MCF 10A (cell line): ENCODE results near the gene MEF2D. TPM values are rescaled to one million over a fixed set of nuclear protein-coding genes. Genes with fewer than 3 reads are reported as not detected.

Experiments used
- BruUV-seq: library from RNA; stranded (reverse); fragments of 400-500 nt; replicated peaks from 2 replicates; lab custom pipeline; 2021; lab: Mats Ljungman, UMichigan
- CTCF ChIA-PET: fragments of 300-600 bp; sonication (Branson Sonifier 250); formaldehyde crosslinking; extraction: SDS; loops from one replicate; lab custom pipeline; 2021; ENCODE audit warnings: antibody characterized with exemption, inconsistent platforms; lab: Yijun Ruan, JAX
- POLR2A ChIA-PET: fragments of 300-600, 350-650 bp; sonication (Branson Sonifier 250); formaldehyde crosslinking; extraction: SDS; loops from one replicate; lab custom pipeline; 2020; ENCODE audit warnings: antibody characterized with exemption, inconsistent platforms; lab: Yijun Ruan, JAX
- DNase-seq: peaks from one replicate; pipeline ENCODE4 v3.0.0-alpha.2; 2018; ENCODE audit not compliant: unreplicated experiment
- H3K27ac Mint-ChIP-seq: one replicate; pipeline ENCODE4 v1.8.0; 2022; ENCODE audit warnings: mild to moderate bottlenecking, low read depth, mixed read lengths; ENCODE audit not compliant: unreplicated experiment
- H3K27me3 Mint-ChIP-seq: one replicate; pipeline ENCODE4 v1.8.0; 2022; ENCODE audit warnings: mixed read lengths; ENCODE audit not compliant: insufficient read depth, unreplicated experiment
- H3K36me3 Mint-ChIP-seq: one replicate; pipeline ENCODE4 v1.8.0; 2022; ENCODE audit warnings: mild to moderate bottlenecking, moderate library complexity, mixed read lengths; ENCODE audit not compliant: insufficient read depth, unreplicated experiment
- H3K4me1 Mint-ChIP-seq: one replicate; pipeline ENCODE4 v1.8.0; 2022; ENCODE audit warnings: mixed read lengths; ENCODE audit not compliant: insufficient read depth, unreplicated experiment
- H3K4me3 Mint-ChIP-seq: one replicate; pipeline ENCODE4 v1.8.0; 2022; ENCODE audit warnings: mild to moderate bottlenecking, moderate library complexity, mixed read lengths; ENCODE audit not compliant: unreplicated experiment
- H3K9me3 Mint-ChIP-seq: one replicate; pipeline ENCODE4 v1.8.0; 2022; ENCODE audit warnings: mixed read lengths; ENCODE audit not compliant: unreplicated experiment
- CTCF ChIP-seq: fragments of 200-600 bp; IDR thresholded peaks from one replicate; pipeline ENCODE4 v1.8.0; 2022; ENCODE audit warnings: antibody characterized with exemption, mild to moderate bottlenecking; ENCODE audit not compliant: unreplicated experiment
- intact Hi-C: fragments of 100-400 bp; cut with micrococcal nuclease; formaldehyde crosslinking; loops from 2 replicates; pipeline ENCODE4 v1.14.1; 2022
- total RNA-seq: library from RNA; stranded (reverse); gene quantifications from 2 replicates; pipeline ENCODE4 v1.2.3, GENCODE V29; 2022

MEF2D gene
- total RNA-seq, 1 experiment from 2014 or later: 113 TPM

- no peak overlapping the region for H3K4me3 Mint-ChIP-seq
- H3K36me3 Mint-ChIP-seq: peaks cover 14% of the 10 kb centered on the region
- H3K9me3 Mint-ChIP-seq: no peaks in the 10 kb centered on the region
- H3K27me3 Mint-ChIP-seq: no peaks in the 10 kb centered on the region
- POLR2A ChIA-PET: interaction anchor here (1.3 to 11.2 kb wide), 4 partner anchors 11 to 246 kb away, joined by 3 to 549 read pairs (median 60); partner anchors contain the start of gene NAXE
- TF ChIP-seq CTCF: no peak
- H3K4me1 Mint-ChIP-seq: peaks cover 69% of the 10 kb centered on the region
- intact Hi-C loops: loop anchor here (10.0 kb wide), 2 partner anchors 98 to 238 kb away; partner anchors contain the start of genes GPATCH4 and MRPL24
- H3K27ac Mint-ChIP-seq: peak overlapping the region; percentile 97
- DNase-seq: no peak
- BruUV-seq: no TSS peak
- CTCF ChIA-PET: no interaction called here
Measured at GRCh38 chr1:156506450-156506849, 5.9 kb upstream of the MEF2D start.

DNA sequence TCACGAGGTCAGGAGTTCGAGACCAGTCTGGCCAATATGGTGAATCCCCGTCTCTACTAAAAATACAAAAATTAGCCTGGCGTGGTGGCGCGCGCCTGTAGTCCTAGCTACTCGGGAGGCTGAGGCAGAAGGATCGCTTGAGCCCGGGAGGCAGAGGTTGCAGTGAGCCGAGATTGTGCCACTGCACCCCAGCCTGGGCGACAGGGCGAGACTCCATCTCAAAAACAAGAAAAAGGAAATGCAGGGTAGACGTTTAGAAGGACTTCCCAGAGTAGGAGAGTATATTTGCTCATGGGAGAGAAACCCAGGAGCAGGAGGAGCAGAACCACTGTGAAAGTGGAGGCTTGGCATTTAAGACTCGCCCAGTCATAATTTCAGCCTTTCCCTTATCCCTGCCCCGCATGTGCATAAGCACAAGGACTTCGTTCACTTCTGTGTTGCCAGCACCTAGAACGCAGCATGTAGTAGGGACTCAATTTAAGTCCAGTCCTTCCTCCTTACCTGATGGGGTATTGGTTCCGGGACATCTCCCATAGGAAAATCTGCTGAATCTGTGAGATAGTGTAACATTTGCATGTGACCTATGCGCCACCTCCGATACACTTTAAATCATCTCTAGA, 5.2 kb upstream of the MEF2D start:
- TSS peak; percentile 9 for BruUV-seq
- DNase-seq: no peak
- H3K4me1 Mint-ChIP-seq: peaks cover 63% of the 10 kb centered on the region
- ChIA-PET POLR2A (interaction anchor here (0.5 to 11.2 kb wide), 10 partner anchors 7 to 246 kb away, joined by 3 to 549 read pairs (median 5); partner anchors contain the start of genes GPATCH4, HDGF, IQGAP3 and NAXE), CTCF (interaction anchor here (0.8 to 5.9 kb wide), 4 partner anchors 46 to 120 kb away, joined by 3 to 79 read pairs (median 6); no protein-coding TSS in a partner anchor)
- H3K27me3 Mint-ChIP-seq: no peaks in the 10 kb centered on the region
- H3K36me3 Mint-ChIP-seq: peaks cover 14% of the 10 kb centered on the region
- peak overlapping the region; percentile 97 for H3K27ac Mint-ChIP-seq
- intact Hi-C loops: loop anchor here (1.0 to 10.0 kb wide), 4 partner anchors 48 to 239 kb away; partner anchors contain the start of genes GPATCH4 and MRPL24
- peak overlapping the region; percentile 62 for H3K4me3 Mint-ChIP-seq
- H3K9me3 Mint-ChIP-seq: no peaks in the 10 kb centered on the region
- TF ChIP-seq CTCF: no peak

DNA sequence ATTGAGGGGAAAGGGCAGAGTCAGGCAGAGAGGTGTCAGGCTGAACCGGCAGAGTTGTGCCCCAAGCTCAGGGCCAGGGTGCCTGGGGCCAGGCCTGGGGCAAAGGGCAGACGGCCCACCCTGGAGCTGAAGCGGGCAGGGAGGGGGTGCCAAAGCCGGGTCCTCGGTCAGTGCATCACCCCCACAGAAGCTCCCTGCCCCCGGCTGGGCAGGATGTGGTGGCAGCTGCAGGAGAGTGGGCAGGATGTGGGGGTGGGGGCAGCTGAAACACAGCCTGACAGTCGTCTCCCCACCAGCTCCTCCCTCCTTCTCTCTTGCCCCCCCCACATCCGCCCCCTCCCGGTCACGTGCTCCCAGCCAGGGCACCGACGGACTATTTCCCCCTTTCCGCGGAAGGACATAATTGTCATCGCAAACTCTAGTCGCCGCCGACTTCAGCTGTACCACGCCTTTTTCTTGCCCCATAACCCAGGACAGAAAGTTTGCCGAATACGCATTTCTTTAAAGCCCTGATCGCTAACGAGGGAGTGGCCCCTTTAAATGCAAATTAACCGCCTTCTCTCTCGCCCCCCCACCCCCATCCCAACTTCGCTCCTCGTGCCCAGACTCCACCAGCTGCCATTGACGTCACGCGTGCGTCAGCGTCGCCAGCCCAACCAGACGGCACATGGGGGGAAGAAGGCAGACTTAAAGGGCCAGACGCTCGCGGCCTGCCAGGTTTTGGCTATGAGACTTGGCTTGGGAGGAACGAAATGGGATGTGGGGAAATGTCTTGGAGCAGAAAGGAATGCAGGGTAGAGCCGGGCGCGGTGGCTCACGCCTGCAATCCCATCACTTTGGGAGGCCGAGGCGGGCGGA, 4.5 kb upstream of the MEF2D start:
- peak overlapping the region; percentile 62 for H3K4me3 Mint-ChIP-seq
- no TSS peak for BruUV-seq
- intact Hi-C loops: loop anchor here (1.0 to 10.0 kb wide), 4 partner anchors 48 to 240 kb away; partner anchors contain the start of genes GPATCH4 and MRPL24

More for the DNA sequence above, 4.5 kb upstream of the MEF2D start:
- POLR2A ChIA-PET: interaction anchor here (0.5 to 11.2 kb wide), 16 partner anchors 8 to 262 kb away, joined by 3 to 549 read pairs (median 4); partner anchors contain the start of genes GPATCH4, HDGF, IQGAP3 and NAXE
- CTCF ChIA-PET: interaction anchor here (0.5 to 5.9 kb wide), 14 partner anchors 39 to 287 kb away, joined by 3 to 79 read pairs (median 3); partner anchors contain the start of gene TMEM79
- Mint-ChIP-seq H3K36me3 (peaks cover 8% of the 10 kb centered on the region), H3K9me3 (no peaks in the 10 kb centered on the region), H3K27ac (peak overlapping the region; percentile 97), H3K4me1 (peaks cover 55% of the 10 kb centered on the region), H3K27me3 (no peaks in the 10 kb centered on the region)
- no peak for TF ChIP-seq CTCF
- DNase-seq: peak; percentile 100
